GM12892 (cell line): ENCODE data around the gene CEP112.

Experiments used
- DNase-seq: peaks from one replicate; pipeline ENCODE4 v3.0.0; 2011; ENCODE audit not compliant: insufficient read length
- FAIRE-seq: peaks from 2 replicates; lab custom pipeline; 2011; peaks lifted over from hg19 to GRCh38; lab: Jason Lieb, UNC
- POLR2A ChIP-seq: IDR thresholded peaks from 2 replicates; pipeline ENCODE4 v1.6.1; 2011; ENCODE audit warnings: low read depth, low read length, control low read depth
- POLR2AphosphoS5 ChIP-seq: IDR thresholded peaks from 2 replicates; pipeline ENCODE4 v1.6.1; 2011; ENCODE audit warnings: low read depth, low read length, control low read depth
- TAF1 ChIP-seq: IDR thresholded peaks from 2 replicates; pipeline ENCODE4 v1.6.1; 2011; ENCODE audit warnings: low read depth, mild to moderate bottlenecking, control low read depth, low read length, borderline replicate concordance

The CEP112 gene

GRCh38 chr17:66143657-66144282 is 48.2 kb downstream of the CEP112 start:
- TF ChIP-seq POLR2A (no peak), POLR2AphosphoS5 (no peak), TAF1 (no peak)
- no peak for FAIRE-seq

GRCh38 chr17:66142428-66142827 is 49.5 kb downstream of the CEP112 start:
- no peak for FAIRE-seq

More at GRCh38 chr17:66143657-66144282, 48.2 kb downstream of the CEP112 start:
- DNase-seq, result no peak

GRCh38 chr17:66138120-66138519 is 53.8 kb downstream of the CEP112 start:
- no peak for FAIRE-seq
- TF ChIP-seq TAF1 (no peak), POLR2A (no peak), POLR2AphosphoS5 (no peak)

More at GRCh38 chr17:66142428-66142827, 49.5 kb downstream of the CEP112 start:
- no peak for DNase-seq
- no peak for TF ChIP-seq POLR2A
- TF ChIP-seq TAF1, result no peak
- no peak for TF ChIP-seq POLR2AphosphoS5

GRCh38 chr17:66135896-66136295 is 56.0 kb downstream of the CEP112 start:
- DNase-seq (no peak), FAIRE-seq (no peak)
- TF ChIP-seq TAF1, result no peak
- TF ChIP-seq POLR2AphosphoS5, result no peak
- TF ChIP-seq POLR2A, result no peak

More at GRCh38 chr17:66138120-66138519, 53.8 kb downstream of the CEP112 start:
- no peak for DNase-seq

GRCh38 chr17:66135219-66135618 is 56.7 kb downstream of the CEP112 start:
- TF ChIP-seq TAF1, result no peak
- no peak for TF ChIP-seq POLR2AphosphoS5
- no peak for TF ChIP-seq POLR2A
- FAIRE-seq (no peak), DNase-seq (no peak)

GRCh38 chr17:66129759-66130158 is 62.2 kb downstream of the CEP112 start:
- TF ChIP-seq POLR2AphosphoS5, result no peak
- TF ChIP-seq POLR2A, result no peak
- TF ChIP-seq TAF1, result no peak
- FAIRE-seq, result no peak
- DNase-seq, result no peak

GRCh38 chr17:66126231-66126630 is 65.7 kb downstream of the CEP112 start:
- DNase-seq (no peak), FAIRE-seq (no peak)
- no peak for TF ChIP-seq POLR2A
- TF ChIP-seq TAF1, result no peak
- TF ChIP-seq POLR2AphosphoS5, result no peak

GRCh38 chr17:66123163-66123562 is 68.8 kb downstream of the CEP112 start:
- no peak for TF ChIP-seq POLR2A
- TF ChIP-seq POLR2AphosphoS5, result no peak
- no peak for TF ChIP-seq TAF1
- DNase-seq, result no peak
- no peak for FAIRE-seq

- TF ChIP-seq TAF1, result no peak
- no peak for TF ChIP-seq POLR2A
- TF ChIP-seq POLR2AphosphoS5, result no peak
- DNase-seq (no peak), FAIRE-seq (no peak)
These were observed 76.7 kb downstream of the CEP112 start for GRCh38 chr17:66115246-66115645.

- TF ChIP-seq TAF1, result no peak
- DNase-seq, result no peak
- FAIRE-seq, result no peak
These were observed 77.3 kb downstream of the CEP112 start for GRCh38 chr17:66114609-66115008.

GRCh38 chr17:66107731-66108130 is 84.2 kb downstream of the CEP112 start:
- no peak for TF ChIP-seq POLR2A
- no peak for TF ChIP-seq TAF1
- TF ChIP-seq POLR2AphosphoS5, result no peak
- no peak for FAIRE-seq
- no peak for DNase-seq

GRCh38 chr17:66098040-66098439 is 93.9 kb downstream of the CEP112 start:
- FAIRE-seq (no peak), DNase-seq (no peak)
- TF ChIP-seq TAF1, result no peak
- TF ChIP-seq POLR2A, result no peak
- TF ChIP-seq POLR2AphosphoS5, result no peak
